NB4 (cell line): ENCODE measurements around the gene EXOC3.

ENCODE experiments used
- DNase-seq: peaks from one replicate; pipeline ENCODE4 v3.0.0; 2010; ENCODE audit warnings: low read depth
- H3K4me3 ChIP-seq: one replicate; pipeline ENCODE4 v1.5.1; 2011; ENCODE audit warnings: mild to moderate bottlenecking, low read depth, low read length, moderate library complexity
- CTCF ChIP-seq: IDR thresholded peaks from one replicate; pipeline ENCODE4 v1.5.1; 2012; ENCODE audit warnings: low read depth, low read length
- MAX ChIP-seq: IDR thresholded peaks from 2 replicates; pipeline ENCODE4 v1.6.1; 2011; ENCODE audit warnings: low read depth, low read length
- MYC ChIP-seq: IDR thresholded peaks from 2 replicates; pipeline ENCODE4 v1.6.1; 2011; ENCODE audit warnings: low read depth, low read length
- POLR2A ChIP-seq: IDR thresholded peaks from 2 replicates; pipeline ENCODE4 v1.6.1; 2011; ENCODE audit warnings: mild to moderate bottlenecking; ENCODE audit not compliant: insufficient read length; ENCODE audit errors: extremely low read depth

EXOC3 gene

GRCh38 chr5:422323-423232, 20.4 kb upstream of the EXOC3 start:
- H3K4me3 ChIP-seq: no peak overlapping the region
- TF ChIP-seq MAX (no peak), POLR2A (no peak), MYC (no peak), CTCF (no peak)
- DNase-seq: peak; percentile 67

GRCh38 chr5:423233-423565, 19.8 kb upstream of the EXOC3 start:
- DNase-seq: no peak
- no peak for TF ChIP-seq MYC
- no peak for TF ChIP-seq MAX
- TF ChIP-seq CTCF: no peak
- TF ChIP-seq POLR2A: no peak
- no peak overlapping the region for H3K4me3 ChIP-seq

GRCh38 chr5:423626-424261, 19.2 kb upstream of the EXOC3 start:
- DNase-seq: peak; percentile 65
- TF ChIP-seq POLR2A: no peak
- no peak for TF ChIP-seq MYC
- TF ChIP-seq MAX: no peak
- no peak for TF ChIP-seq CTCF

GRCh38 chr5:424301-425110, 18.5 kb upstream of the EXOC3 start:
- DNase-seq: peak; percentile 70
- no peak for TF ChIP-seq MYC
- peak; percentile 18 for TF ChIP-seq POLR2A
- H3K4me3 ChIP-seq: no peak overlapping the region

More at GRCh38 chr5:423626-424261, 19.2 kb upstream of the EXOC3 start:
- no peak overlapping the region for H3K4me3 ChIP-seq

GRCh38 chr5:425714-426113, 17.3 kb upstream of the EXOC3 start:
- DNase-seq: peak; percentile 48
- TF ChIP-seq MAX (no peak), POLR2A (no peak), CTCF (peak; percentile 34)
- no peak overlapping the region for H3K4me3 ChIP-seq
